Smooth muscle cell (in vitro differentiated cells): Measurements from ENCODE around the gene HOXA5. TPM values are rescaled to one million over a fixed set of nuclear protein-coding genes. Genes with fewer than 3 reads are reported as not detected.

Source experiments
- DNase-seq: peaks from one replicate; lab custom pipeline; 2025; ENCODE audit not compliant: unreplicated experiment; lab: John Stamatoyannopoulos, UW
- H2AFZ ChIP-seq: fragments of 200-600 bp; sonication (generic); 2 replicates; pipeline ENCODE4 v1.6.0; 2016; ENCODE audit warnings: antibody characterized with exemption, low read depth, mild to moderate bottlenecking
- H3F3A ChIP-seq: fragments of 200-600 bp; sonication (generic); 2 replicates; pipeline ENCODE4 v1.6.0; 2017; ENCODE audit warnings: antibody characterized with exemption, low read depth
- H3K27ac ChIP-seq: fragments of 200-600 bp; sonication (generic); 2 replicates; pipeline ENCODE4 v1.5.1; 2016; ENCODE audit warnings: low read depth, mild to moderate bottlenecking
- H3K27me3 ChIP-seq: fragments of 200-600 bp; sonication (generic); 2 replicates; pipeline ENCODE4 v1.6.1; 2016; ENCODE audit warnings: low read depth, mild to moderate bottlenecking
- H3K36me3 ChIP-seq: fragments of 200-600 bp; sonication (generic); 2 replicates; pipeline ENCODE4 v1.5.1; 2016; ENCODE audit warnings: low read depth
- H3K4me1 ChIP-seq: fragments of 200-600 bp; sonication (generic); 2 replicates; pipeline ENCODE4 v1.5.1; 2016; ENCODE audit warnings: low read depth
- H3K4me2 ChIP-seq: fragments of 200-600 bp; sonication (generic); 2 replicates; pipeline ENCODE4 v1.6.0; 2016; ENCODE audit warnings: mild to moderate bottlenecking
- H3K4me3 ChIP-seq: fragments of 200-600 bp; sonication (generic); 2 replicates; pipeline ENCODE4 v1.5.1; 2016; ENCODE audit warnings: mild to moderate bottlenecking
- H3K79me2 ChIP-seq: fragments of 200-600 bp; sonication (generic); 2 replicates; pipeline ENCODE4 v1.6.0; 2016; ENCODE audit warnings: low read depth, mild to moderate bottlenecking
- H3K9ac ChIP-seq: fragments of 200-600 bp; sonication (generic); 2 replicates; pipeline ENCODE4 v1.6.0; 2016; ENCODE audit warnings: low read depth
- H3K9me3 ChIP-seq: fragments of 200-600 bp; sonication (generic); replicated peaks from 2 replicates; pipeline ENCODE4 v1.5.1; 2016; ENCODE audit warnings: low read depth
- H4K20me1 ChIP-seq: fragments of 200-600 bp; sonication (generic); 2 replicates; pipeline ENCODE4 v1.6.0; 2016; ENCODE audit warnings: low read depth
- WGBS: methylation state at CpG from one replicate; pipeline ENCODE4 v1.1.7; 2016; ENCODE audit warnings: low lambda C conversion rate; 5-methylcytosine and 5-hydroxymethylcytosine counted together
- polyA plus RNA-seq: library from polyadenylated mRNA; unstranded; fragments of >200 nt; fragmentation: Nextera tagmentation; extraction: Ambion mirVana; gene quantifications from 2 replicates; pipeline ENCODE4 v1.2.1, GENCODE V29; 2016
- total RNA-seq: library from RNA; depleted of rRNA; stranded (reverse); fragments of >200 nt; gene quantifications from 2 replicates; pipeline ENCODE4 v1.2.3, GENCODE V29; 2014
- TF ChIP-seq, protein P1 (sequence below): fragments of 200-600 bp; sonication (generic); IDR thresholded peaks from 2 replicates; pipeline ENCODE4 v1.5.1; 2017; ENCODE audit warnings: borderline replicate concordance, mild to moderate bottlenecking, antibody characterized with exemption; ENCODE audit not compliant: insufficient read depth, poor library complexity, severe bottlenecking

Gene HOXA5
- total and polyA plus RNA-seq, 2 experiments from 2014 or later = 0.98 to 2.1 TPM

DNA sequence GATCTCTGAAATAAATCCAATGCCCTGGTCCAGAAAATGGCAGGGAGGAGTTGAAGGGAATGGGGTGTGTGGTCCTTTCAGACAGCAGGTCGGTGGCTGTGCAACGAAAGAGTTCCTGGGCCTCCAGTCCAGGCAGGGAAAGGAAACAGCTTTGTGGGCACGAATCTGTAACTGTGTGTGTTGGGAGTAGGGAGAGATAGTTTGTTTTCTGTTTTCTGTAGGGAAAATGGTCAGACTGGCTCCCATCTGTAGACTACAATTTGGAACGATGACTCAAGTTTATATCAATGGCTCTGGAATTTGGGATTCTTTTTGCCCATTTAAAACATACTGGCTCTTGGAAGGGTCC lies 24.4 kb upstream of the HOXA5 start:
- Histone ChIP-seq H3K9ac (peak overlapping the region; percentile 88), H3K27me3 (peaks cover 60% of the 10 kb centered on the region), H3K4me3 (peak overlapping the region; percentile 67), H2AFZ (no peak overlapping the region), H4K20me1 (peaks cover 28% of the 10 kb centered on the region), H3K4me2 (peak overlapping the region; percentile 89), H3K4me1 (no peaks in the 10 kb centered on the region), H3K27ac (peak overlapping the region; percentile 95), H3K36me3 (no peaks in the 10 kb centered on the region), H3K79me2 (peaks cover 100% of the 10 kb centered on the region), H3K9me3 (no peaks in the 10 kb centered on the region), H3F3A (peaks cover 7% of the 10 kb centered on the region)
- TF ChIP-seq, protein P1, sequence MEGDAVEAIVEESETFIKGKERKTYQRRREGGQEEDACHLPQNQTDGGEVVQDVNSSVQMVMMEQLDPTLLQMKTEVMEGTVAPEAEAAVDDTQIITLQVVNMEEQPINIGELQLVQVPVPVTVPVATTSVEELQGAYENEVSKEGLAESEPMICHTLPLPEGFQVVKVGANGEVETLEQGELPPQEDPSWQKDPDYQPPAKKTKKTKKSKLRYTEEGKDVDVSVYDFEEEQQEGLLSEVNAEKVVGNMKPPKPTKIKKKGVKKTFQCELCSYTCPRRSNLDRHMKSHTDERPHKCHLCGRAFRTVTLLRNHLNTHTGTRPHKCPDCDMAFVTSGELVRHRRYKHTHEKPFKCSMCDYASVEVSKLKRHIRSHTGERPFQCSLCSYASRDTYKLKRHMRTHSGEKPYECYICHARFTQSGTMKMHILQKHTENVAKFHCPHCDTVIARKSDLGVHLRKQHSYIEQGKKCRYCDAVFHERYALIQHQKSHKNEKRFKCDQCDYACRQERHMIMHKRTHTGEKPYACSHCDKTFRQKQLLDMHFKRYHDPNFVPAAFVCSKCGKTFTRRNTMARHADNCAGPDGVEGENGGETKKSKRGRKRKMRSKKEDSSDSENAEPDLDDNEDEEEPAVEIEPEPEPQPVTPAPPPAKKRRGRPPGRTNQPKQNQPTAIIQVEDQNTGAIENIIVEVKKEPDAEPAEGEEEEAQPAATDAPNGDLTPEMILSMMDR = no peak
- 18% methylated on average over 4 of the region's 4 CpGs for WGBS
- no peak for DNase-seq

DNA sequence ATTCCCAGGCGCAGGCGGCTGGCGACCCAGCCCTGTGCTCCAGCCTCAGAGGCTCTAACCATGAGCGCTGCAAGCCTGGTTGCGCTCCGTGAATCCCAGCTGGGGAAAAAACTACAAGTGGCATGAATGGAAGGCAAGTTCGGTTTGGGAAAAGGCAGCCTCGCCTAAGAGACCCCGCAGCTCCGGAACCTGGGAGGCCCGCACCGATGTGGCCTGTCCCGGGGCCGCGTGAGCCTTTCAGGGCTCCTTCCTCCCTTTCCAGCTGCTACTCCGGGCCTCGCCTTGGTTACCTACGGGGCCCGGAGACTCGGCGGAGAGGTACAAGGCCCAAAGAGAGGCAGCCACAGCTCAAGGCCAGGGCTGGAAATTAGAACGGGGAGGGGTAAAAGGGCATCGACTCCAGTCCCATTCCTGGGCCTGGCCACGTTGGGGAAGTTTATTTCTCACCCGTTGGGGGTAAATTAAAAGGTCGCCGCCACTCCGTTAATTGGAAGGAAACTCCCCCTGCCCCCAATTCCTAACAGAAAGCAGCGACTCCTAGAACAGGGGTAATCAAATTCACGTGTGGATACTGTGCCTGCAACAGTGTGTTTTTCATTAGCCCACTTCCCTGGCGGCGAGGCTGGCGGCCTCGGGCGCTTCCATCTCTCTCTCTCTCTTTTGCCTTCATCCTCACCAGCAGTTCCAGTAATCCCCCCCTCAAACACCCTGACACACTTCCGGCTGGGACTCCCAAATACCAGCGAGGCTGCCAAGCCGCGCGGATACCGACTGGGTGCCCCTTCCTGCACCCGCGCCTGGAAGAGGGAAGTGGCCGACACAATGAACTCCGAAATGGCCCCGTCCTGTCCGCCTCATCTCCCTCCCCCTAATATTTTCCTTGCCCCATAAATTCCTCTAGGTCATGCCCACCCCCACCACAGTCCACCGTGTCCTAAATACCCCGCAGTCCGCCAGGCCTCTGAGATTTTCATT lies 23.3 kb upstream of the HOXA5 start:
- peaks cover 7% of the 10 kb centered on the region for H3F3A ChIP-seq
- DNase-seq = no peak
- peaks cover 18% of the 10 kb centered on the region for H4K20me1 ChIP-seq
- no peaks in the 10 kb centered on the region for H3K4me1 ChIP-seq
- H3K36me3 ChIP-seq = no peaks in the 10 kb centered on the region
- H3K79me2 ChIP-seq = peaks cover 100% of the 10 kb centered on the region
- 8% methylated on average over 50 of the region's 50 CpGs for WGBS
- H3K9ac ChIP-seq = peak overlapping the region; percentile 88
- peak overlapping the region; percentile 95 for H3K27ac ChIP-seq
- H3K4me3 ChIP-seq = peak overlapping the region; percentile 67
- H3K4me2 ChIP-seq = peak overlapping the region; percentile 89
- TF ChIP-seq, protein P1 = no peak
- no peaks in the 10 kb centered on the region for H3K9me3 ChIP-seq
- H3K27me3 ChIP-seq = peaks cover 53% of the 10 kb centered on the region
- H2AFZ ChIP-seq = no peak overlapping the region

DNA sequence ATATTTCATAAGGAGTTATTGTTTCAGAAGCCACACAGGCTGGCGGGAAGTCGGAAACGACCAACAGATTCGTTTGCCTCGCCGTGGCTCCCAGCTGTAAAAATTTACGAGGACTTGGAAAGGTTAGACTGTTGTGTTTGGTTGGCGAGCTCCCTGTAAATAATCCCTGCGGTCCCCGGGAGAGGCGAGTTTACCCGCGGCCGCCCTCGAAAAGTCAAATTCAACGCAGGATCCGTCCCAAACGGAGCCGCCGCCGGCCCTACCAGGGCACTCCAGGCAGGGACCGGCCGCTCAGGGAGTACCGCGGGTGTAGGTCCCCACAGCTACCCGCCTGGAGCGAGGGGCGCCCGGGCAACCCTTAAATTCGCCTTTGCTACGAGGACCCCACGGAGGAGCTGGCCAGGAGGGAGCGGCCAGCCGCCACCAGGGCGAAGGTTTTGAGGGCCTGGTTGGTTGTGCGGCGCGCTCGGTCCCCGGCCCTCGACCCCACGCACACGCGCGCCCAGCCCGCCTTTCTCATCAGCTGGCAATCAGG lies 22.6 kb upstream of the HOXA5 start:
- H2AFZ ChIP-seq = peak overlapping the region; percentile 76
- H3K9ac ChIP-seq = peak overlapping the region; percentile 88
- peaks cover 93% of the 10 kb centered on the region for H3K79me2 ChIP-seq

More for the DNA sequence above, 22.6 kb upstream of the HOXA5 start:
- Histone ChIP-seq H3K27me3 (peaks cover 45% of the 10 kb centered on the region), H3K27ac (peak overlapping the region; percentile 95), H3K4me2 (peak overlapping the region; percentile 89), H3K36me3 (no peaks in the 10 kb centered on the region), H3K9me3 (no peaks in the 10 kb centered on the region), H3K4me1 (no peaks in the 10 kb centered on the region), H3K4me3 (peak overlapping the region; percentile 67), H4K20me1 (peaks cover 11% of the 10 kb centered on the region), H3F3A (peaks cover 7% of the 10 kb centered on the region)
- WGBS = 10% methylated on average over 46 of the region's 46 CpGs
- DNase-seq = no peak
- TF ChIP-seq, protein P1 = no peak
